Measurements from ENCODE around the gene APOD.

- TF ChIP-seq CTCF (IDR thresholded peaks at IDR 0.05), result no peak
- TF ChIP-seq TCF7L2 (IDR thresholded peaks at IDR 0.05; ENCODE audit: low read depth, low read length), result no peak
- no peak for TF ChIP-seq POLR2AphosphoS5 (IDR thresholded peaks at IDR 0.05; ENCODE audit: low read depth, low read length)
Measured at GRCh38 chr3:195546130-195546560, 37.6 kb downstream of the APOD start.

All from Panc1 (cell line).